Measurements from ENCODE around the gene LOXL1.

The LOXL1 gene

DNA sequence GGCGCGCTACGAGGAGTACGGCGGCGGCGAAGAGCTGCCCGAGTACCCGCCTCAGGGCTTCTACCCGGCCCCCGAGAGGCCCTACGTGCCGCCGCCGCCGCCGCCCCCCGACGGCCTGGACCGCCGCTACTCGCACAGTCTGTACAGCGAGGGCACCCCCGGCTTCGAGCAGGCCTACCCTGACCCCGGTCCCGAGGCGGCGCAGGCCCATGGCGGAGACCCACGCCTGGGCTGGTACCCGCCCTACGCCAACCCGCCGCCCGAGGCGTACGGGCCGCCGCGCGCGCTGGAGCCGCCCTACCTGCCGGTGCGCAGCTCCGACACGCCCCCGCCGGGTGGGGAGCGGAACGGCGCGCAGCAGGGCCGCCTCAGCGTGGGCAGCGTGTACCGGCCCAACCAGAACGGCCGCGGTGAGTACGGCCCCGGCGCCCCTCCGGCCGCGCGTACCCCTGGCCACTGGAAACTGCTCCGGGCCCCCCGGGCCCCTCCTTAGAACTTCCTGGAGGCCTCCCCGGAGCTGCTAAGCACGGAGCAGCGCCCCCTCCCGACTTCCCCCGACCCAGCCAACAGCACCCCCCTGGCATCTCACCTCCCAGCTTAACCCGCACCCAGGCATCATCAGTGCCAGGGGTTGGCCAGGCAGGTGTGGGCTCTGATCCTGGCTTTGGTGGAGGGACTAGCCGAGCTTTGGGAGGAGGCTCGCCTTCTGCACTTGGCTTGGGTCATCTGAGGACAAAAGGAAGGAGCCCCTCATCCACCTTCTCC, 1.4 kb downstream of the LOXL1 start:
- H3K4me3 ChIP-seq (ENCODE audit: low read depth, low read length), result peak overlapping the region; percentile 80
- DNase-seq (ENCODE audit: low read depth), result no peak
- in situ Hi-C loops (cut with HindIII; ENCODE audit: low sequenced_read_pairs), result no loop called here
- TF ChIP-seq CTCF (IDR thresholded peaks at IDR 0.05; ENCODE audit: low read depth, low read length, missing control alignments), result peak; percentile 50

GRCh38 chr15:73928241-73928579, 1.9 kb downstream of the LOXL1 start:
- no peak for TF ChIP-seq CTCF (IDR thresholded peaks at IDR 0.05; ENCODE audit: low read depth, low read length, missing control alignments)
- in situ Hi-C loops (cut with HindIII; ENCODE audit: low sequenced_read_pairs), result no loop called here
- DNase-seq (ENCODE audit: low read depth), result no peak
- H3K4me3 ChIP-seq (ENCODE audit: low read depth, low read length), result peak overlapping the region; percentile 80

GRCh38 chr15:73928971-73929627, 2.8 kb downstream of the LOXL1 start:
- in situ Hi-C loops (cut with HindIII; ENCODE audit: low sequenced_read_pairs), result no loop called here
- peak overlapping the region; percentile 80 for H3K4me3 ChIP-seq (ENCODE audit: low read depth, low read length)
- TF ChIP-seq CTCF (IDR thresholded peaks at IDR 0.05; ENCODE audit: low read depth, low read length, missing control alignments), result no peak
- DNase-seq (ENCODE audit: low read depth), result no peak

DNA sequence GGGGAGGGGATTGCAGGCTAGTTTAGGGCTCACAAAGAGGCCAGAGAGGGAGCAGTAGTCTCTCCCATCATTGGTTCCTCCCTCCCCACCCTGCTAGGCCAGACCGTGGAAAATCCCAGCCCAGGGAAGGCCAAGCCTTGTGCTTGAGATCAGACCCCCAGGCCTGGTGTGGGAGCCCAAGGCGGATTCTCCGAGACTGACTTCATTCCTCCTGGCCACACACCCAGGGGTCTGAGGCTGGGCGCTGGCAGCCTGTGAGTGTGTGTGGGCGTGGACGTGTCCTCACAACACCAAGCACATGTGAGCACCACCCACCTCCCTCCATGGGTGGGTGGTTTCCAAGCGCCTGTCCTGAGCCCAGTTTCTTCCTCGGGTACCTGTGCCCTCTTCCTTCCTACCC, 4.1 kb downstream of the LOXL1 start:
- DNase-seq (ENCODE audit: low read depth), result peak; percentile 91
- peak overlapping the region; percentile 80 for H3K4me3 ChIP-seq (ENCODE audit: low read depth, low read length)
- in situ Hi-C loops (cut with HindIII; ENCODE audit: low sequenced_read_pairs), result no loop called here
- no peak for TF ChIP-seq CTCF (IDR thresholded peaks at IDR 0.05; ENCODE audit: low read depth, low read length, missing control alignments)

DNA sequence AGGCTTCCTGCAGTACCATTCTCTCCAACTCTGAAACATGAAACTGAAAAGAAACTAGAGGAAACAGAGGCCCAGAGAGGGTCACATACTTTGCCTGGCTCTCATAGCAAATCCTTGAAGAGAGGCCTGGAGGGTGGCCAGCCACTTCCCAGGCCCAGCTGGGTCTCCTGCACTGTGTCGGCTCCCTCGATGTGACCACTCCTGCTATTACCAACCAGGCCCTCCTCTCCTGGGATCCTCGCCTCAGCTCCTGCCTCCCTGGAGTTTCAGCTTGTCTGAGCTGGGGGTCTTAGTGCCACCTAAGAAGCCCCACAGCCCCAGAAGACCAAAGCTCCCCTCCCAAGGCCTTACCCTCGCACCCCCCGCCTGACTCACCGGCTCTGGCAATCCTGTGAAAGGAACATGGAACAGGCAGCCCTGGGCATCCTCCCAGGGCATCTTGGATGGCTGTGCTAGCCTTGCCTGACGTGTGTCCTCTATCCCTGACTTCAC, 4.6 kb downstream of the LOXL1 start:
- in situ Hi-C loops (cut with HindIII; ENCODE audit: low sequenced_read_pairs), result no loop called here

GRCh38 chr15:73931441-73931840, 5.2 kb downstream of the LOXL1 start:
- in situ Hi-C loops (cut with HindIII; ENCODE audit: low sequenced_read_pairs), result no loop called here
- peak overlapping the region; percentile 80 for H3K4me3 ChIP-seq (ENCODE audit: low read depth, low read length)
- no peak for TF ChIP-seq CTCF (IDR thresholded peaks at IDR 0.05; ENCODE audit: low read depth, low read length, missing control alignments)
- no peak for DNase-seq (ENCODE audit: low read depth)

More for the DNA sequence above, 4.6 kb downstream of the LOXL1 start:
- no peak for TF ChIP-seq CTCF (IDR thresholded peaks at IDR 0.05; ENCODE audit: low read depth, low read length, missing control alignments)
- H3K4me3 ChIP-seq (ENCODE audit: low read depth, low read length), result peak overlapping the region; percentile 80
- peak; percentile 58 for DNase-seq (ENCODE audit: low read depth)
